ENCODE data around the gene GNB1. TPM values are rescaled to one million over a fixed set of nuclear protein-coding genes. Genes with fewer than 3 reads are reported as not detected.

The GNB1 gene
- total RNA-seq, 1 experiment from 2014 or later = 400 TPM

DNA sequence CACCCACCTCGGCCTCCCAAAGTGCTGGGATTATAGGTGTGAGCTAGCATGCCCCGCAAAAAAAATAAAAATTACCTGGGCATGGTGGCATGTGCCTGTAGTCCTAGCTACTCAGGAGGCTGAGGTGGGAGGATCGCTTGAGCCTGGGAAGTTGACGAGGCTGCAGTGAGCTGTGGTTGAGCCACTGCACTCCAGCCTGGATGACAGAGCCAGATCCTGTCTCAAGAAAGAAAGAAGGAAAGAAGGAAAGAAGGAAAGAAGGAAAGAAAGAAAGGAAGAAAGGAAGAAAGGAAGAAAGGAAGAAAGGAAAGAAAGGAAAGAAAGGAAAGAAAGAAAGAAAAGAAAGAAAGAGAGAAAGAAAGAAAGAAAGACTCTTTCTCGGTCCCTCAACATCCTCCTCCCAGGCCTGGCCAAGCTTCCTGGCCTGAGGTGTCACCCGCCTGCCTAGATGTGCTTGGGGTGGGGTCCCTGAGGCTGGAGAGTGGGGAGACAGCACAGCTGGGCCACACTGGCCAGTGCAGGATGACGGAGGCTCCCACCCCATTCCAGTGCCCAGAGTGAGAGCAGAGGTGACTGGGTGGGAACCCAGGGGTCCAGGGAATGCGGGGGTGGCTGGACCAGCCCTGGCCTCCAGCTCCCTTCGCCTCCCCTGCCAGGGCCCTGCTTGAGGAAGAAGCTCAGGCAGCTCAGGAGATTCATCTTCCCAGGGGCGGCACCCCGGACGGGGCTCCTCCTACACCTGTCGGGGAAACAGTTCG lies 10.2 kb upstream of the GNB1 start:
- no peak overlapping the region for H3K27ac Mint-ChIP-seq
- Histone ChIP-seq H3K56ac (ENCODE audit: insufficient read length, low read depth, low read length) (no peak overlapping the region), H2BK12ac (ENCODE audit: insufficient read length, low read depth, low read length) (no peak overlapping the region), H3K4ac (ENCODE audit: low read depth, low read length) (no peak overlapping the region), H3K14ac (ENCODE audit: insufficient read depth, low read length) (no peak overlapping the region), H3K27me3 (ENCODE audit: insufficient read depth, low read length) (no peaks in the 10 kb centered on the region), H2BK20ac (ENCODE audit: low read depth, low read length, poor library complexity, severe bottlenecking) (no peak overlapping the region), H2AK5ac (ENCODE audit: insufficient read length, low read length) (no peak overlapping the region), H4K8ac (replicated peaks; ENCODE audit: insufficient read length, low read depth, low read length) (no peak overlapping the region), H3K23me2 (ENCODE audit: insufficient read length, low read depth, low read length, poor library complexity, severe bottlenecking) (no peaks in the 10 kb centered on the region), H3K23ac (ENCODE audit: insufficient read length, low read depth, low read length) (no peak overlapping the region), H3K18ac (ENCODE audit: insufficient read length, low read depth, low read length) (no peak overlapping the region), H3K27ac (ENCODE audit: insufficient read length, low read depth, low read length) (no peak overlapping the region), H2AFZ (ENCODE audit: low read length) (no peak overlapping the region), H3K4me2 (ENCODE audit: insufficient read depth, insufficient read length, low read length) (no peak overlapping the region), H3K4me1 (ENCODE audit: insufficient read depth, low read length) (no peaks in the 10 kb centered on the region), H3K79me1 (ENCODE audit: insufficient read depth, low read depth, low read length, poor library complexity, severe bottlenecking) (no peaks in the 10 kb centered on the region), H2BK5ac (ENCODE audit: insufficient read length, low read length) (no peak overlapping the region), H2BK120ac (ENCODE audit: low read depth, low read length, poor library complexity, severe bottlenecking) (no peak overlapping the region), H3T11ph (ENCODE audit: low read length) (no peak overlapping the region), H3K79me2 (ENCODE audit: insufficient read depth, low read length) (no peaks in the 10 kb centered on the region), H3K9me3 (ENCODE audit: control insufficient read depth, low read depth, low read length) (no peaks in the 10 kb centered on the region), H4K20me1 (ENCODE audit: control insufficient read depth, insufficient read depth, insufficient read length) (no peaks in the 10 kb centered on the region), H4K5ac (ENCODE audit: insufficient read length, low read depth, low read length) (no peak overlapping the region), H4K91ac (ENCODE audit: insufficient read length, low read depth, low read length) (no peak overlapping the region), H2BK15ac (ENCODE audit: low read depth, low read length) (no peak overlapping the region), H3K9ac (ENCODE audit: extremely low read depth, insufficient read length, low read length) (no peak overlapping the region)
- peaks cover 2% of the 10 kb centered on the region; the same call in 1 of the 2 replicates for H3K27me3 Mint-ChIP-seq (ENCODE audit: low read depth)
- TF ChIP-seq, protein P1, sequence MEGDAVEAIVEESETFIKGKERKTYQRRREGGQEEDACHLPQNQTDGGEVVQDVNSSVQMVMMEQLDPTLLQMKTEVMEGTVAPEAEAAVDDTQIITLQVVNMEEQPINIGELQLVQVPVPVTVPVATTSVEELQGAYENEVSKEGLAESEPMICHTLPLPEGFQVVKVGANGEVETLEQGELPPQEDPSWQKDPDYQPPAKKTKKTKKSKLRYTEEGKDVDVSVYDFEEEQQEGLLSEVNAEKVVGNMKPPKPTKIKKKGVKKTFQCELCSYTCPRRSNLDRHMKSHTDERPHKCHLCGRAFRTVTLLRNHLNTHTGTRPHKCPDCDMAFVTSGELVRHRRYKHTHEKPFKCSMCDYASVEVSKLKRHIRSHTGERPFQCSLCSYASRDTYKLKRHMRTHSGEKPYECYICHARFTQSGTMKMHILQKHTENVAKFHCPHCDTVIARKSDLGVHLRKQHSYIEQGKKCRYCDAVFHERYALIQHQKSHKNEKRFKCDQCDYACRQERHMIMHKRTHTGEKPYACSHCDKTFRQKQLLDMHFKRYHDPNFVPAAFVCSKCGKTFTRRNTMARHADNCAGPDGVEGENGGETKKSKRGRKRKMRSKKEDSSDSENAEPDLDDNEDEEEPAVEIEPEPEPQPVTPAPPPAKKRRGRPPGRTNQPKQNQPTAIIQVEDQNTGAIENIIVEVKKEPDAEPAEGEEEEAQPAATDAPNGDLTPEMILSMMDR (conservative IDR thresholded peaks at IDR 0.05) = no peak
- H3K9me3 Mint-ChIP-seq = peaks cover 6% of the 10 kb centered on the region in 2 experiments; a peak in 3 of 5 replicates
- peak overlapping the region in 1 of 2 experiments; percentile 5; a peak in 1 of 5 replicates for H3K4me3 Mint-ChIP-seq
- no peaks in the 10 kb centered on the region for H3K36me3 Mint-ChIP-seq (ENCODE audit: insufficient read depth in 1 of 3, low read depth in 3 of 3)
- DNase-seq = peak; percentile 47
- peaks cover 7 to 8% of the 10 kb centered on the region in 2 experiments for H3K4me1 Mint-ChIP-seq
- no CpG with 5 or more reads among the region's 14 CpGs for WGBS (ENCODE audit: extremely low coverage, insufficient read length, low lambda C conversion rate)

Data from H9 (cell line).